GM18907 (cell line): ENCODE results near the gene MCM3AP.

ENCODE experiments used
- ATAC-seq: cut with Tn5 transposase; IDR thresholded peaks from one replicate; pipeline ENCODE4 v1.9.1; 2021; ENCODE audit warnings: mild to moderate bottlenecking, moderate library complexity; ENCODE audit not compliant: unreplicated experiment

The MCM3AP gene

DNA sequence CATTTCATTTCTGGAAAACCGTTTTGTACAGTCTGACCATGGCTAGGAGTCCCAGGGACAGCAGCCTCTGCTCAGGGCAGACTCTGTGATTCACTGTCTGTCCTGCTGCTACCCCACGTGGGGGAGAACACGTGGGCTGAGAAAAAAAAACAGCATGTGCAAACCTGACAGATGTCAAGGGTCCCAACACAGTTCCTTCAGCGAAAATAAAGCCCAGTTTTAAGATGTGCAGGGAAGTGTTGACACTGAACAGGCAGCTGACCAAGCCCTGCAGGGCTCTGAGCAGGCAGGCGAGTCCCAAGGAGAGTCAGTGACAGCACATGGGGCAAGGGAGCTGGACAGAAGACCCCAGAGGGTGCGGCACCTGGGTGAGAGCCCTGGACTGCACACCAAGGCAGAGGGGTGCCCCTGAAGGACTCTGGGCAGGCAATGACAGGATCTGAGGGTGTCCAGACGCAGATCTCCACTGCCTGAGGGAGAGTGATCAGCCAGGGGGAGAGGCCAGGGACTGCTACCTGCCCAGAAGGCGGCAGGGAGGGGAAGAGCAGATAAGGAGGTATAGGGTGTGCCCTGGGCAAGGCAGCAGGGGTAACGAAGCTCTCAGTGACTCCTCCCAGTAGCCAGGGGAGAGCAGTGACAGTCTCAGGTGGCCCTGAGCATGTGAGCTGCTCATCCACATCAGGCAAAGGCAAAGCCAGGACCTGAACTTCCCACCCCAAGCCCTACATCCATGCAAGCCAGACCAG, 96.0 kb downstream of the MCM3AP start:
- ATAC-seq, result no peak

- ATAC-seq, result no peak
Measured at GRCh38 chr21:46188226-46189212, 96.9 kb downstream of the MCM3AP start.

DNA sequence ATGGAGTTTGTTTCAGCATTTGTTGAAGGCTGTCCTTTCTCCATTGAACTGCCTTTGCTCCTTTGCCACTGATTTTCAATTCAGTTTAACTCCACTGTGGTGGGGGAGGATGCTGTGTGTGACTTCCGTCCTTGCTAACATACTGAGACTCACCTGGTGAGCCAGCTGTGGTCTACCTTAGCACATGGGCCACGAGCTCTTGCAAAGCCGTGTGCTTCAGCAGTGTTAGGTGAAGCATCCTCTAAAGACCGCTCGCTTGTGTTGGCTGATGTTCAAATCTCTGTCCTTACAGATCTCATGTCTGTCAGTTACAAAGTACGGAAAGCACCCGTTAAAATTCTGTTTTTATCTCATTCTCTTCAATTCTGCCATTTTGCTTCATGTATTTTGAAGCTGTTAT, 97.6 kb downstream of the MCM3AP start:
- ATAC-seq, result no peak

DNA sequence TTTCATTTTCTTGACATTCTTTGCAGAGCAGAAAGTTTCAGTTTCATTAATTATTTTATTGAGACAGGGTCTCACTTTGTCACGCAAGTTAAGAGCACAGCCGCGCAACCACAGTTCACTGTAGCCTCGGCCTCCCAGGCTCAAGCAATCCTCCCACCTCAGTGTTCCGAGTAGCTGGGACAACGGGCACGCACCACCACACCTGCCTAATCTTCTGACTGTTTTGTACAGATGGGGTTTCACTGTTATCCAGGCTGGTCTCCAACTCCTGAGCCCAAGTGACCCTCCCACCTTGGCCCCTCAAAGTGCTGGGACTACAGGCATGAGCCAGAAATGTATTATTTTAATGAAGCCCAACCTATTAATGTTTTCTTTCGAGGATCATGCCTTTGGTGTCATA, 98.2 kb downstream of the MCM3AP start:
- no peak for ATAC-seq

- ATAC-seq, result no peak
Measured at GRCh38 chr21:46185716-46186115, 99.7 kb downstream of the MCM3AP start.
